GM12801 (cell line): Measurements from ENCODE around the gene ZNF554.

ENCODE experiments used
- CTCF ChIP-seq: IDR thresholded peaks from one replicate; pipeline ENCODE4 v1.5.1; 2011; ENCODE audit warnings: control low read depth; ENCODE audit not compliant: insufficient read length; ENCODE audit errors: extremely low read depth

ZNF554 gene

GRCh38 chr19:2793126-2793525 is 26.5 kb upstream of the ZNF554 start:
- TF ChIP-seq CTCF: no peak

- no peak for TF ChIP-seq CTCF
Measured at GRCh38 chr19:2793577-2793976, 26.1 kb upstream of the ZNF554 start.

- no peak for TF ChIP-seq CTCF
Measured at GRCh38 chr19:2795827-2796658, 23.6 kb upstream of the ZNF554 start.

GRCh38 chr19:2796659-2797266 is 22.9 kb upstream of the ZNF554 start:
- TF ChIP-seq CTCF: no peak

GRCh38 chr19:2797280-2797679 is 22.4 kb upstream of the ZNF554 start:
- no peak for TF ChIP-seq CTCF

GRCh38 chr19:2798158-2798685 is 21.4 kb upstream of the ZNF554 start:
- TF ChIP-seq CTCF: no peak

- no peak for TF ChIP-seq CTCF
Measured at GRCh38 chr19:2798733-2799132, 20.9 kb upstream of the ZNF554 start.
